Measurements from ENCODE around the gene YIPF4.
"Not testable (repeated sequence)": the region's sequence is repeated elsewhere in the genome, so short reads cannot be mapped to it uniquely, and the experiment has no call there.

Gene YIPF4

DNA sequence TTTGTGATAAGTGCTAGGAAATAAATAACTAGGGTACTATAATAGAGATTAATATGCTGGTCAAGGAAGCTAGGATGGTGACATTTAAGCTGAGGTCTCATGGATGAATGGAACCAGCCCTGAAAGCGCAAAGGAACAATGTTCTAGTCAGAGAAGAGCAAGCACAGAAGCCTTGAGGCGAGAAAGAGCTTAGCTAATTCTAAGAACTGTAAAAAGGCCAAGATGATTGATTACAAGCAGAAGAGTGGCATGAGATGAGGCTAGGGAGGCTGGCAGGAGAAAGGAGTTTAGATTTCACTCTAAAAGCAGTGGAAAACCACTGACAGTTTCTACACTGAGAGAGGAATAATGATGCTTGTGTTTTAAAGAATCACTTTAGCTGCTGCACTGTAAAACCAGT, 3.4 kb upstream of the YIPF4 start:
- CTCF ChIA-PET: no interaction called here

DNA sequence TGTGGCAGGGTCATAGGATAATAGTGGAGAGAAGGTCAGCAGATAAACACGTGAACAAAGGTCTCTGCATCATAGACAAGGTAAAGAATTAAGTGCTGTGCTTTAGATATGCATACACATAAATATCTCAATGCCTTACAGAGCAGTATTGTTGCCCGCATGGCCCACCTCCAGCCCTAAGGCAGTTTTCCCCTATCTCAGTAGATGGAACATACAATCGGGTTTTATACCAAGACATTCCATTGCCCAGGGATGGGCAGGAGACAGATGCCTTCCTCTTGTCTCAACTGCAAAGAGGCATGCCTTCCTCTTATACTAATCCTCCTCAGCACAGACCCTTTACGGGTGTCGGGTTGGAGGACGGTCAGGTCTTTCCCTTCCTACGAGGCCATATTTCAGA, 1.9 kb upstream of the YIPF4 start:
- H3K27ac ChIP-seq; CTCF ChIA-PET; DNase-seq (ENCODE audit: low spot score); POLR2A ChIA-PET (ENCODE audit: low non-redundant PET): not testable (repeated sequence)

More for the DNA sequence above, 3.4 kb upstream of the YIPF4 start:
- H3K27ac ChIP-seq: no peak overlapping the region
- TF ChIP-seq, protein P1, sequence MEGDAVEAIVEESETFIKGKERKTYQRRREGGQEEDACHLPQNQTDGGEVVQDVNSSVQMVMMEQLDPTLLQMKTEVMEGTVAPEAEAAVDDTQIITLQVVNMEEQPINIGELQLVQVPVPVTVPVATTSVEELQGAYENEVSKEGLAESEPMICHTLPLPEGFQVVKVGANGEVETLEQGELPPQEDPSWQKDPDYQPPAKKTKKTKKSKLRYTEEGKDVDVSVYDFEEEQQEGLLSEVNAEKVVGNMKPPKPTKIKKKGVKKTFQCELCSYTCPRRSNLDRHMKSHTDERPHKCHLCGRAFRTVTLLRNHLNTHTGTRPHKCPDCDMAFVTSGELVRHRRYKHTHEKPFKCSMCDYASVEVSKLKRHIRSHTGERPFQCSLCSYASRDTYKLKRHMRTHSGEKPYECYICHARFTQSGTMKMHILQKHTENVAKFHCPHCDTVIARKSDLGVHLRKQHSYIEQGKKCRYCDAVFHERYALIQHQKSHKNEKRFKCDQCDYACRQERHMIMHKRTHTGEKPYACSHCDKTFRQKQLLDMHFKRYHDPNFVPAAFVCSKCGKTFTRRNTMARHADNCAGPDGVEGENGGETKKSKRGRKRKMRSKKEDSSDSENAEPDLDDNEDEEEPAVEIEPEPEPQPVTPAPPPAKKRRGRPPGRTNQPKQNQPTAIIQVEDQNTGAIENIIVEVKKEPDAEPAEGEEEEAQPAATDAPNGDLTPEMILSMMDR (conservative IDR thresholded peaks at IDR 0.05; ENCODE audit: low read depth): no peak
- POLR2A ChIA-PET (ENCODE audit: low non-redundant PET): no interaction called here
- DNase-seq (ENCODE audit: low spot score): no peak

DNA sequence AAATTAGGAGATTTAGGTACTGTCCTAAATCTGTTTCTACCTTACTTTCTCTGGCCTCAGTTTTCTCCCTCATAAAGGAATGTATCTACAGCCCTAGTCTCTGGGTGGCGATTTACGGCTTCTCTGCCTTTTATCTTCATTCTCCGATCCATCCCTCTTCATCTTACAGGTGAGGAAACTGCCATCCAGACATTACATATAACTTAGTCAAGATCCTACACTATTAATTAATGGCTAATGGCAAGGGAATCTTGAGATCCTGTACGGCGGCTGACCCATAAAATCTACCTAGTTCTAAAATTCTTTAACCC, 386 bp upstream of the YIPF4 start:
- ChIA-PET POLR2A (ENCODE audit: low non-redundant PET) (no interaction called here), CTCF (interaction anchor here (0.5 kb wide), 1 partner anchor 97 kb away, joined by 3 read pairs; no protein-coding TSS in a partner anchor)
- DNase-seq (ENCODE audit: low spot score): no peak
- TF ChIP-seq, protein P1 (conservative IDR thresholded peaks at IDR 0.05; ENCODE audit: low read depth): no peak
- H3K27ac ChIP-seq: no peak overlapping the region; the same call in 1 of the 2 replicates

DNA sequence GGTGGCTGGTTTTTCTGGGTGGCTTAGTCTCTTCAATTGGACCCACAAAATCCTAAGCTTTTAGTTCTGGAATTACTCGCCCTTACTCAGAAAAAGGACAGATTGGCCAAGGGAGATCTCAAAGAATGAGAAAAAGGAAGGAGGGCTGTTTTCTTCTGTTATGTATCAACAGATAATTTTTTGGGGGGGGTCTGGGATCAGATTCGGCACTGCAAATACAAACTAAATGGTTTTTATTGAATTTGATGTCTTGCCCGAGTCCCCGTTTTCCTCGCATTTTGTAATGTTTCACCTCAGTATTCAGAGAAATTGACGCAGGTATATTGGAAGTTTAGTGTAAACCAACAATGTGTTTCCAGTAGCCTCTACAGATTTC, 762 bp downstream of the YIPF4 start:
- peak overlapping the region; percentile 71 for H3K27ac ChIP-seq
- ChIA-PET CTCF (interaction anchor here (0.9 kb wide), 1 partner anchor 48 kb away, joined by 5 read pairs; no protein-coding TSS in a partner anchor), POLR2A (ENCODE audit: low non-redundant PET) (no interaction called here)
- DNase-seq (ENCODE audit: low spot score): peak; percentile 11
- TF ChIP-seq, protein P1 (conservative IDR thresholded peaks at IDR 0.05; ENCODE audit: low read depth): no peak

DNA sequence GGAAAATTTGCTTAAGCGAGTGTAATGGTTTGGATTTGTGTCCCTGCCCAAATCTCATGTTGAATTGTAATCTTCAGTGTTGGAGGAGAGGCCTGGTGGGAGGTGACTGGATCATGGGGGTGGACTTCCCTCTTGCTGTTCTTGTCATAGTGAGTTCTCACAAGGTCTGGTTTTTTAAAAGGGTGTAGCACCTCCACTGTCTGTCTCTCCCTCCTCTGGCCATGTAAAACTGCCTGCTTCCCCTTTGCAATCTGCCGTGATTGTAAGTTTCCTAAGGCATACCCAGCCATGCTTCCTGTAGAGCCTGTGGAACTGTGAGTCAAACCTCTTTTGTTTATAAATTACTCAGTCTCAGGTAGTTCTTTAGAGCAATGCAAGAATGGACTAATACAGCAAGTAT, 6.6 kb downstream of the YIPF4 start:
- no peak overlapping the region for H3K27ac ChIP-seq
- ChIA-PET CTCF (no interaction called here), POLR2A (ENCODE audit: low non-redundant PET) (no interaction called here)
- no peak for DNase-seq (ENCODE audit: low spot score)
- TF ChIP-seq, protein P1 (conservative IDR thresholded peaks at IDR 0.05; ENCODE audit: low read depth): no peak

DNA sequence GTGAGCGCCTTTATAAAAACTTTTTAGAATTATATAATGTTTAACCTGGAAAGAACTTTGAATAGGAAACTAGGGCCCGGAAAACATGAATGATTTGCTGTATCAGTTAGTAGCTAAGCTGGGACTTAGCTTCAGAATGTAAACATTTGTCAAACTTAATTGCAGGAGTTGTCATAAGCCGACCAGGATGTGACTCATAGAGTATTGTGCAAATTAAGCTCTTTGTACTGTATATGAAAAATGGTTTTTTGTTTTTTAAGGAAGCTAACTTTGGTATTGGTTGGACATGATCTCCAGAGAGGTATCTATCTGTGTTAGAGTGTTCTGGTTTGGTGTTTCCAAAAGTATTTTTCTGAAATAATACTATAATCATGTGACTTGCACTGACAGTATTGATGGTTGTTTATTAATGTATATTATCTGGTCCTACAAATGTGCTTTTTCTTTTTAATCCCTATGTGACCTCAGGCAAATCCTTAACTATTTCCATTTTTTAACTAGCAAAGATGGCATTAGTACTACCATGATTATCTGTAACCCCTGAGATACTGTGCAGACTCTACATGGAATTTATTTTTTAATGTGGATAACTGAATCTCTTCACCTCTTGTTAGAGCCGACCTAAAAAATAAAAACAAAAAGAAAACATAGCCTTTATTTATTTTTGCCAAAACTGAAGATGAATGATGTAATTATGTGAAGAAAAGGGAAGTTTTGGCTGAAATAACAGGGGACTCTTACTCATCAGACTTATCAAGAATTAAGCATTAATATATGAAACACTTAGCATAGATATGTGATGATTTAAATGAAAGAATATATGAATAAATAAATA, 11.7 kb downstream of the YIPF4 start:
- CTCF ChIA-PET: no interaction called here
- peak; percentile 47 for DNase-seq (ENCODE audit: low spot score)
- POLR2A ChIA-PET (ENCODE audit: low non-redundant PET): no interaction called here
- TF ChIP-seq, protein P1 (conservative IDR thresholded peaks at IDR 0.05; ENCODE audit: low read depth): no peak
- H3K27ac ChIP-seq: no peak overlapping the region

DNA sequence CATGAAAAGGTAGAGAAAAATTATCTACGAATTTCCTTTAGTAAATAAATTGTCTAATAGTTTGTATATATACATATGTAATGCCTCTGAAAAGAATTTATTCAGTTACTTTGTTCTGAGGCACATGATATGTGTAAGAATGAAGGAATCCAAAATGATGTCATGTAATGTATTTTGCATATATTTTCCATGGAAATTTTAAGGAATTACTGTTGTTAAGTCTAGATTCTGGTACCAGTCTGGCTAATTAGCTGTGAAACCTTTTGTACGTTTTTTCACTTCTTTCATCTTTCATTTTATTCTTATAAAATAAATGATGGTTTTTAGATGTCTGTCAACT, 12.3 kb downstream of the YIPF4 start:
- ChIA-PET POLR2A (ENCODE audit: low non-redundant PET) (no interaction called here), CTCF (no interaction called here)
- TF ChIP-seq, protein P1 (conservative IDR thresholded peaks at IDR 0.05; ENCODE audit: low read depth): no peak
- H3K27ac ChIP-seq: no peak overlapping the region
- DNase-seq (ENCODE audit: low spot score): no peak
